GM18867 (cell line): ENCODE measurements around the gene GALNT2.

Experiments used
- ATAC-seq: cut with Tn5 transposase; IDR thresholded peaks from one replicate; pipeline ENCODE4 v1.9.1; 2021; ENCODE audit warnings: mild to moderate bottlenecking, moderate library complexity; ENCODE audit not compliant: unreplicated experiment

GALNT2 gene

GRCh38 chr1:230109066-230109465 is 42.0 kb downstream of the GALNT2 start:
- ATAC-seq = no peak

- ATAC-seq = peak; percentile 88
These were observed 43.0 kb downstream of the GALNT2 start for GRCh38 chr1:230109895-230110667.

- ATAC-seq = no peak
These were observed 43.9 kb downstream of the GALNT2 start for GRCh38 chr1:230110971-230111370.

GRCh38 chr1:230112131-230112701 is 45.2 kb downstream of the GALNT2 start:
- no peak for ATAC-seq

- ATAC-seq = no peak
These were observed 45.7 kb downstream of the GALNT2 start for GRCh38 chr1:230112782-230113181.

- no peak for ATAC-seq
These were observed 46.2 kb downstream of the GALNT2 start for GRCh38 chr1:230113235-230113592.

- ATAC-seq = no peak
These were observed 46.7 kb downstream of the GALNT2 start for GRCh38 chr1:230113593-230114236.

- no peak for ATAC-seq
These were observed 47.2 kb downstream of the GALNT2 start for GRCh38 chr1:230114237-230114651.

- ATAC-seq = no peak
These were observed 50.7 kb downstream of the GALNT2 start for GRCh38 chr1:230117694-230118093.

- no peak for ATAC-seq
These were observed 52.3 kb downstream of the GALNT2 start for GRCh38 chr1:230119340-230119739.

GRCh38 chr1:230120289-230120920 is 53.4 kb downstream of the GALNT2 start:
- ATAC-seq = no peak

GRCh38 chr1:230120921-230121381 is 53.9 kb downstream of the GALNT2 start:
- no peak for ATAC-seq

GRCh38 chr1:230121950-230122349 is 54.9 kb downstream of the GALNT2 start:
- ATAC-seq = no peak

GRCh38 chr1:230122366-230123279 is 55.6 kb downstream of the GALNT2 start:
- ATAC-seq = no peak

- peak; percentile 93 for ATAC-seq
These were observed 56.5 kb downstream of the GALNT2 start for GRCh38 chr1:230123280-230124185.

GRCh38 chr1:230124186-230125128 is 57.4 kb downstream of the GALNT2 start:
- no peak for ATAC-seq

- no peak for ATAC-seq
These were observed 58.1 kb downstream of the GALNT2 start for GRCh38 chr1:230125141-230125540.
